Stimulated activated CD4-positive, alpha-beta T cell treated with anti-CD3 and anti-CD28 coated beads, Interleukin-4, amount 100 ng/mL, for 48 hours (primary cell): Measurements from ENCODE around the gene ABLIM2.

Experiments used
- DNase-seq, 2 donors: peaks; one replicate each; pipeline ENCODE4 v3.0.0-alpha.2; 2020; ENCODE audit warnings: low read depth in 2 of 2

The ABLIM2 gene

GRCh38 chr4:8158710-8159536 is at the start of gene ABLIM2:
Gene ABLIM2 (minus strand): TSS chr4:8158813. CDS start chr4:8158689, 124 bp downstream.
- peak; percentile 97 for DNase-seq

GRCh38 chr4:8207314-8207713 is 48.7 kb upstream of the ABLIM2 start:
- no peak for DNase-seq

GRCh38 chr4:8205749-8206611 is 47.4 kb upstream of the ABLIM2 start:
- no peak for DNase-seq

GRCh38 chr4:8205241-8205707 is 46.7 kb upstream of the ABLIM2 start:
- DNase-seq: no peak

GRCh38 chr4:8204576-8205227 is 46.1 kb upstream of the ABLIM2 start:
- no peak for DNase-seq

GRCh38 chr4:8203817-8204216 is 45.2 kb upstream of the ABLIM2 start:
- no peak for DNase-seq

GRCh38 chr4:8203052-8203401 is 44.4 kb upstream of the ABLIM2 start:
- no peak for DNase-seq

GRCh38 chr4:8202108-8203051 is 43.8 kb upstream of the ABLIM2 start:
- DNase-seq: no peak

- peak in 1 of 2 donors; percentile 31 for DNase-seq
These were observed 42.7 kb upstream of the ABLIM2 start for GRCh38 chr4:8201321-8201781.

- DNase-seq: peak in 1 of 2 donors; percentile 18
These were observed 41.8 kb upstream of the ABLIM2 start for GRCh38 chr4:8200302-8200975.

GRCh38 chr4:8199594-8200301 is 41.1 kb upstream of the ABLIM2 start:
- peak in 1 of 2 donors; percentile 13 for DNase-seq

GRCh38 chr4:8198906-8199593 is 40.4 kb upstream of the ABLIM2 start, which contains the start of gene SH3TC1:
Gene SH3TC1 (plus strand): TSS chr4:8199290. CDS start chr4:8205195, 5,905 bp downstream.
- DNase-seq: peak; percentile 40 to 57

- DNase-seq: no peak
These were observed 39.7 kb upstream of the ABLIM2 start for GRCh38 chr4:8198206-8198905.

- DNase-seq: no peak
These were observed 38.9 kb upstream of the ABLIM2 start for GRCh38 chr4:8197521-8197920.

GRCh38 chr4:8195841-8196458 is 37.3 kb upstream of the ABLIM2 start:
- no peak for DNase-seq

GRCh38 chr4:8195431-8195830 is 36.8 kb upstream of the ABLIM2 start:
- no peak for DNase-seq

- DNase-seq: no peak
These were observed 36.0 kb upstream of the ABLIM2 start for GRCh38 chr4:8194306-8195242.
